B cell (primary cell): ENCODE data around the gene ARL17B. TPM values are rescaled to one million over a fixed set of nuclear protein-coding genes. Genes with fewer than 3 reads are reported as not detected.
"Not testable (repeated sequence)": the region's sequence is repeated elsewhere in the genome, so short reads cannot be mapped to it uniquely, and the experiment has no call there.

Source experiments
- ATAC-seq: fragments of 200-7000 bp; cut with Tn5 transposase; one replicate; pipeline ENCODE4 v1.10.0; 2021; ENCODE audit warnings: low read depth, mild to moderate bottlenecking, moderate number of reproducible peaks, moderate library complexity
- CTCF ChIA-PET: fragments of 350-600 bp; sonication (Branson Sonifier 250); formaldehyde crosslinking; loops from one replicate; lab custom pipeline; 2021; ENCODE audit warnings: antibody characterized with exemption, inconsistent platforms; lab: Charles Lee
- POLR2A ChIA-PET: fragments of 350-600 bp; sonication (Branson Sonifier 250); formaldehyde crosslinking; loops from one replicate; lab custom pipeline; 2021; ENCODE audit warnings: antibody characterized with exemption; lab: Charles Lee
- DNase-seq: peaks from one replicate; pipeline ENCODE4 v3.0.0; 2013
- H2AFZ ChIP-seq: 2 replicates; pipeline ENCODE4 v1.6.1; 2012; ENCODE audit warnings: mild to moderate bottlenecking, low read depth, low read length; ENCODE audit not compliant: insufficient read depth, poor library complexity, severe bottlenecking
- H3K27ac ChIP-seq, 2 donors: 1 replicate in 1 of 2; 2 replicates in 1 of 2; pipeline ENCODE4 v1.5.1; 2012 to 2013; ENCODE audit warnings: low read length in 2 of 2, mild to moderate bottlenecking in 2 of 2, moderate library complexity in 1 of 2
- H3K27me3 ChIP-seq, 4 experiments: fragments of 200-600 bp in 1 of 4; sonication (generic) in 1 of 4; replicated peaks in 1 of 4; 1 replicate in 2 of 4; 2 replicates in 2 of 4; pipeline versions ENCODE4 v1.6.1 to v1.7.0; 2013 to 2016; ENCODE audit warnings: low read length in 3 of 4, mild to moderate bottlenecking in 2 of 4, mixed read lengths in 1 of 4, moderate library complexity in 1 of 4; ENCODE audit not compliant: insufficient read depth in 4 of 4, control insufficient read depth in 3 of 4; ENCODE audit errors: control extremely low read depth in 1 of 4
- H3K36me3 ChIP-seq, 2 experiments: replicated peaks in 1 of 2; 1 replicate in 1 of 2; 2 replicates in 1 of 2; pipeline versions ENCODE4 v1.6.1 to v1.7.1; 2013; ENCODE audit warnings: low read length in 1 of 2; ENCODE audit not compliant: insufficient read depth in 2 of 2, control insufficient read depth in 1 of 2; ENCODE audit errors: control extremely low read depth in 1 of 2, extremely low read depth in 1 of 2
- H3K4me1 ChIP-seq, 2 donors: fragments of 200-600 bp in 1 of 2; sonication (generic) in 1 of 2; 1 replicate in 1 of 2; 2 replicates in 1 of 2; pipeline versions ENCODE4 v1.5.1 to v1.6.1; 2013 to 2017; ENCODE audit warnings: low read length in 2 of 2; ENCODE audit not compliant: control insufficient read depth in 2 of 2, insufficient read depth in 2 of 2
- H3K4me2 ChIP-seq: replicated peaks from 2 replicates; pipeline ENCODE3; 2012; ENCODE audit warnings: mild to moderate bottlenecking, low read depth, low read length; ENCODE audit not compliant: poor library complexity, severe bottlenecking
- H3K4me3 ChIP-seq, 5 experiments: fragments of 200-600 bp in 1 of 5; sonication (generic) in 1 of 5; 1 replicate in 3 of 5; 2 replicates in 2 of 5; pipeline versions ENCODE4 v1.5.1 to v1.7.0; 2011 to 2016; ENCODE audit warnings: low read length in 4 of 5, mild to moderate bottlenecking in 4 of 5, low read depth in 2 of 5, control low read depth in 1 of 5, moderate library complexity in 1 of 5; ENCODE audit not compliant: insufficient read depth in 1 of 5; ENCODE audit errors: control extremely low read depth in 1 of 5, extremely low read depth in 1 of 5
- H3K79me2 ChIP-seq: fragments of 200-600 bp; sonication (generic); one replicate; pipeline ENCODE4 v1.6.0; 2016; ENCODE audit warnings: low read length; ENCODE audit not compliant: control insufficient read depth, insufficient read depth
- H3K9ac ChIP-seq: fragments of 200-600 bp; sonication (generic); 2 replicates; pipeline ENCODE4 v1.6.1; 2017; ENCODE audit warnings: mild to moderate bottlenecking, low read length, moderate library complexity
- H3K9me3 ChIP-seq, 3 donors: one replicate each; pipeline versions ENCODE4 v1.6.1 to v1.7.1; 2013; ENCODE audit warnings: low read length in 2 of 3; ENCODE audit not compliant: control insufficient read depth in 2 of 3, insufficient read depth in 1 of 3; ENCODE audit errors: control extremely low read depth in 1 of 3
- H4K20me1 ChIP-seq: 2 replicates; pipeline ENCODE4 v1.6.0; 2012; ENCODE audit warnings: mild to moderate bottlenecking, low read length; ENCODE audit not compliant: insufficient read depth, control insufficient read depth, poor library complexity, severe bottlenecking
- H3K27ac Mint-ChIP-seq: one replicate; pipeline ENCODE4 v1.8.0; 2021; ENCODE audit warnings: mixed read lengths
- H3K27me3 Mint-ChIP-seq: one replicate; pipeline ENCODE4 v1.8.0; 2021; ENCODE audit warnings: mixed read lengths
- H3K4me1 Mint-ChIP-seq: one replicate; pipeline ENCODE4 v1.8.0; 2021; ENCODE audit warnings: mixed read lengths
- H3K4me3 Mint-ChIP-seq: one replicate; pipeline ENCODE4 v1.8.0; 2021; ENCODE audit warnings: mixed read lengths
- H3K9me3 Mint-ChIP-seq: one replicate; pipeline ENCODE4 v1.8.0; 2022; ENCODE audit warnings: mixed read lengths; ENCODE audit not compliant: insufficient read depth
- CTCF ChIP-seq: fragments of 200-600 bp; IDR thresholded peaks from one replicate; pipeline ENCODE4 v1.8.0; 2022; ENCODE audit warnings: antibody characterized with exemption, mild to moderate bottlenecking
- EZH2 ChIP-seq: IDR thresholded peaks from 2 replicates; pipeline ENCODE4 v1.6.1; 2012; ENCODE audit warnings: borderline replicate concordance, low read depth, mild to moderate bottlenecking, moderate library complexity, low read length; ENCODE audit not compliant: insufficient read depth, poor library complexity, severe bottlenecking
- WGBS: methylation state at CpG from one replicate; pipeline ENCODE4 v1.1.5; 2013; ENCODE audit warnings: missing lambda C conversion rate; ENCODE audit not compliant: insufficient coverage; 5-methylcytosine and 5-hydroxymethylcytosine counted together
- intact Hi-C: fragments of 100-400 bp; cut with micrococcal nuclease; formaldehyde crosslinking; loops from one replicate; pipeline ENCODE4 v1.10.0; 2022
- polyA plus RNA-seq: library from polyadenylated mRNA; depleted of rRNA; stranded (reverse); fragments of >200 nt; gene quantifications from 2 replicates; pipeline ENCODE4 v1.2.3, GENCODE V29; 2012
- total RNA-seq, 2 donors: library from RNA; stranded (reverse); fragments of 120-200 nt in 1 of 2; gene quantifications; 1 replicate in 1 of 2; 2 replicates in 1 of 2; pipeline versions ENCODE4 v1.2.3 to v1.2.4, GENCODE V29; 2013 to 2022

Gene ARL17B
- total and polyA plus RNA-seq, 2 donors (not counting 1 experiment from before 2014, with no cell fraction given), result 6.8 to 33.4 TPM

DNA sequence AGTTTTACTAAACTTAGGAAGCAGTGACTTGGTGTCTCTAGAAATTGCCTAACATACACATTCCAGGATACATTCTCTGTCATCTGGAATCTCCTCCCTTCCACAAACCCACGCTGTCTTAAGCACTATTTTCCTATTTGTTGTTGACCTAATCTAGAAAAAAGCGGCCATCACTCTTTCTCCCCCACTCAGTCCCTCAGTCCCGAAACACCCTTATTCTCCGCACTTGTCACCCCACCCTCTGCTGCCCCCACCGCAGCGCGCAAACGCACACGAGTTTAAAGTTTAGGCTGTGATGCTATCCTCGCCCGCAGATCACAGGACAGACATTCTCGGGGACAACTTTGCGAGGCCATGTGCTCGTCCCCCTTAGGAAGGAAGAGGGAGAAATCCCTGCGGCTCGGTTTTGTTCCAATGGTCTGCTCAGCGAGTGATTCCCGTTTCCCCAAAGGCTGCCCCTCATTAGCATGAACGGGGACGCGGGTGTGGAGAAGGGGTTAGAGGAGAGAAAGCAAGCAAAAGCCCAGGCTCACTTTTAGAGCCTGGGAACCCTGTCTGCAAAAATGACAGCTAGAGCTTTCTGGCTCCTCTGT lies 95.4 kb downstream of the ARL17B start:
- POLR2A ChIA-PET, H3K79me2 ChIP-seq, H3K27me3 Mint-ChIP-seq, H3K9me3 Mint-ChIP-seq, H4K20me1 ChIP-seq, H3K9me3 ChIP-seq, H3K36me3 ChIP-seq, ATAC-seq, H3K27me3 ChIP-seq: not testable (repeated sequence)
- Histone ChIP-seq H3K4me2 (peak overlapping the region; percentile 85), H3K9ac (peak overlapping the region; percentile 70), H3K4me1 (peaks cover 10 to 17% of the 10 kb centered on the region in 2 donors), H2AFZ (peak overlapping the region; percentile 98), H3K4me3 (peak overlapping the region; percentile 44 to 68 (median 61)), H3K27ac (peak overlapping the region; percentile 63 to 78)
- peak overlapping the region; percentile 90 for H3K27ac Mint-ChIP-seq
- DNase-seq, result peak; percentile 49
- intact Hi-C loops, result loop anchor here (1.0 kb wide), 1 partner anchor 72 kb away; no protein-coding TSS in a partner anchor
- H3K4me1 Mint-ChIP-seq, result peaks cover 18% of the 10 kb centered on the region
- H3K4me3 Mint-ChIP-seq, result peak overlapping the region; percentile 91
- 15% methylated on average over 21 of the region's 21 CpGs for WGBS
- CTCF ChIA-PET, result interaction anchor here (0.6 to 1.1 kb wide), 2 partner anchors 21 to 236 kb away, joined by 4 read pairs; no protein-coding TSS in a partner anchor

GRCh38 chr17:46264456-46265198 lies 96.9 kb downstream of the ARL17B start:
- 36% methylated on average over 2 of the region's 3 CpGs for WGBS
- Histone ChIP-seq H3K4me1 (peaks cover 10 to 17% of the 10 kb centered on the region in 2 donors), H3K27ac (no peak overlapping the region), H3K4me2 (no peak overlapping the region), H3K79me2 (no peaks in the 10 kb centered on the region), H3K9ac (no peak overlapping the region), H4K20me1 (no peaks in the 10 kb centered on the region), H2AFZ (no peak overlapping the region), H3K9me3 (no peaks in the 10 kb centered on the region), H3K4me3 (no peak overlapping the region), H3K27me3 (no peaks in the 10 kb centered on the region), H3K36me3 (no peaks in the 10 kb centered on the region)
- ChIA-PET CTCF (no interaction called here), POLR2A (interaction anchor here (0.7 kb wide), 1 partner anchor 370 kb away, joined by 3 read pairs; the partner anchor contains the start of gene MAPT)
- intact Hi-C loops, result no loop called here
- Mint-ChIP-seq H3K27me3 (peaks cover 12% of the 10 kb centered on the region), H3K4me3 (peak overlapping the region; percentile 29), H3K27ac (no peak overlapping the region), H3K4me1 (peaks cover 18% of the 10 kb centered on the region), H3K9me3 (no peaks in the 10 kb centered on the region)
- no peak for TF ChIP-seq EZH2
- no peak for TF ChIP-seq CTCF
- no peak for ATAC-seq
- DNase-seq, result no peak
